Stimulated activated CD4-positive, alpha-beta T cell treated with anti-CD3 and anti-CD28 coated beads, Interleukin-12 subunit alpha, Interleukin-12 subunit beta, amount 100 ng/mL, for 48 hours (primary cell): ENCODE results near the gene IFNL1.
A peak's percentile ranks its signal among the peaks of the same experiment; 100 is the strongest.
"Not testable (repeated sequence)": the region's sequence is repeated elsewhere in the genome, so short reads cannot be mapped to it uniquely, and the experiment has no call there.

Experiments
- DNase-seq, 3 donors: peaks; one replicate each; pipeline ENCODE4 v3.0.0-alpha.2; 2020; ENCODE audit warnings: low read depth in 2 of 3, low spot score in 1 of 3

IFNL1 gene

GRCh38 chr19:39308531-39309304, 12.5 kb downstream of the IFNL1 start:
- no peak for DNase-seq

- DNase-seq, result not testable (repeated sequence)
Measured at GRCh38 chr19:39309305-39309670, 13.1 kb downstream of the IFNL1 start.

- no peak for DNase-seq
Measured at GRCh38 chr19:39310558-39311311, 14.5 kb downstream of the IFNL1 start.

GRCh38 chr19:39314016-39314728, 18.0 kb downstream of the IFNL1 start:
- no peak for DNase-seq

- no peak for DNase-seq
Measured at GRCh38 chr19:39315933-39316332, 19.7 kb downstream of the IFNL1 start.

GRCh38 chr19:39316627-39317321, 20.6 kb downstream of the IFNL1 start:
- DNase-seq, result no peak

- no peak for DNase-seq
Measured at GRCh38 chr19:39317476-39317875, 21.3 kb downstream of the IFNL1 start.

- no peak for DNase-seq
Measured at GRCh38 chr19:39318071-39318470, 21.9 kb downstream of the IFNL1 start.

GRCh38 chr19:39318690-39319089, 22.5 kb downstream of the IFNL1 start:
- DNase-seq, result no peak

GRCh38 chr19:39319098-39319891, 23.1 kb downstream of the IFNL1 start:
- no peak for DNase-seq

- DNase-seq, result no peak
Measured at GRCh38 chr19:39319892-39320248, 23.7 kb downstream of the IFNL1 start.

GRCh38 chr19:39321117-39321831, 25.1 kb downstream of the IFNL1 start:
- no peak for DNase-seq

GRCh38 chr19:39321832-39322176, 25.6 kb downstream of the IFNL1 start:
- no peak for DNase-seq

GRCh38 chr19:39324242-39324842, 28.1 kb downstream of the IFNL1 start:
- no peak for DNase-seq

- no peak for DNase-seq
Measured at GRCh38 chr19:39325778-39326665, 29.8 kb downstream of the IFNL1 start.

GRCh38 chr19:39327363-39328045, 31.3 kb downstream of the IFNL1 start:
- DNase-seq, result no peak

- peak; percentile 67 to 89 (median 77) for DNase-seq
Measured at GRCh38 chr19:39328046-39328705, 32.0 kb downstream of the IFNL1 start.

GRCh38 chr19:39329948-39330347, 33.7 kb downstream of the IFNL1 start:
- no peak for DNase-seq
